HEK293 (cell line): ENCODE measurements around the gene SLC25A17.

Experiments
- HOXA7 ChIP-seq: sonication (generic); formaldehyde crosslinking; IDR thresholded peaks from 2 replicates; pipeline ENCODE4 v1.8.1; 2022; ENCODE audit warnings: missing genetic modification reagents, borderline replicate concordance
- ZFP37 ChIP-seq: fragments of 450-650 bp; formaldehyde crosslinking; IDR thresholded peaks from 2 replicates; pipeline ENCODE4 v1.5.1; 2016; ENCODE audit warnings: missing biosample characterization, missing genetic modification characterization
- ZNF184 ChIP-seq: fragments of 450-650 bp; IDR thresholded peaks from 2 replicates; pipeline ENCODE4 v1.5.1; 2018; ENCODE audit warnings: missing biosample characterization, mild to moderate bottlenecking, missing genetic modification characterization
- ZNF302 ChIP-seq: fragments of 450-650 bp; formaldehyde crosslinking; IDR thresholded peaks from 2 replicates; pipeline ENCODE4 v1.5.1; 2016; ENCODE audit warnings: missing biosample characterization, missing genetic modification characterization, low read depth
- ZNF701 ChIP-seq: fragments of 450-650 bp; formaldehyde crosslinking; IDR thresholded peaks from 2 replicates; pipeline ENCODE4 v1.5.1; 2016; ENCODE audit warnings: missing biosample characterization, missing genetic modification characterization
- ZNF785 ChIP-seq: fragments of 450-650 bp; formaldehyde crosslinking; IDR thresholded peaks from 2 replicates; pipeline ENCODE4 v1.5.1; 2016; ENCODE audit warnings: missing biosample characterization, missing genetic modification characterization
- ZXDB ChIP-seq: fragments of 450-650 bp; formaldehyde crosslinking; IDR thresholded peaks from 2 replicates; pipeline ENCODE4 v1.5.1; 2016; ENCODE audit warnings: missing biosample characterization, missing genetic modification characterization
- TF ChIP-seq, protein P1 (sequence below): fragments of 450-650 bp; formaldehyde crosslinking; IDR thresholded peaks from 2 replicates; pipeline ENCODE4 v1.5.1; 2016; ENCODE audit warnings: missing biosample characterization, missing genetic modification characterization
- TF ChIP-seq, protein P2 (sequence below): fragments of 450-650 bp; formaldehyde crosslinking; IDR thresholded peaks from 2 replicates; pipeline ENCODE4 v1.5.1; 2016; ENCODE audit warnings: missing biosample characterization, missing genetic modification characterization
- TF ChIP-seq, protein P3 (sequence below): fragments of 450-650 bp; formaldehyde crosslinking; conservative IDR thresholded peaks from 2 replicates; pipeline ENCODE4 v1.5.1; 2016; ENCODE audit warnings: low read depth, missing biosample characterization, missing genetic modification characterization
- TF ChIP-seq, protein P4 (sequence below): fragments of 450-650 bp; formaldehyde crosslinking; IDR thresholded peaks from 2 replicates; pipeline ENCODE4 v1.5.1; 2016; ENCODE audit warnings: missing biosample characterization, missing genetic modification characterization
- TF ChIP-seq, protein P5 (sequence below): fragments of 450-650 bp; formaldehyde crosslinking; IDR thresholded peaks from 2 replicates; pipeline ENCODE4 v1.5.1; 2016; ENCODE audit warnings: missing biosample characterization, missing genetic modification characterization, borderline replicate concordance
- TF ChIP-seq, protein P6 (sequence below): fragments of 450-650 bp; formaldehyde crosslinking; IDR thresholded peaks from 2 replicates; pipeline ENCODE4 v1.5.1; 2016; ENCODE audit warnings: missing biosample characterization, missing genetic modification characterization

DNA sequence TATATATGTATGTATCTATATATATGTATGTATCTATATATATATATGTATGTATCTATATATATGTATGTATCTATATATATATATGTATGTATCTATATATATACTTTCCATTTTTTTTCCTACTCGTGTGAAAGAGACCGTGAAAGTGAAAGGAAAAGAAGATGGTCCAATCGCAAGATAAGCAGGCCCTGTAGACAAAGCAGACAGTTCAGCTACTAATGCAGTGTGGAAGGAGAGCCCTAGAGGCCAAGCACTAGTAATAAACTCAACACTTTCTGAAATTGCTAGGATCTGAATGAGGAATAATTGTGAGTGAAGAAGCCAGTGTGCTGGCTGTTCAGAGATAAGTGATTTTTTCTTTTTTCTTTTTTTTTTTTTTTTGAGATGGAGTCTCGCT, 92.6 kb downstream of the SLC25A17 start:
- TF ChIP-seq ZNF785 (no peak), ZNF184 (tag by site-specific recombination) (no peak), ZNF302 (no peak), ZFP37 (tag by site-specific recombination) (no peak), ZNF701 (tag by site-specific recombination) (no peak), ZXDB (tag by site-specific recombination) (no peak), HOXA7 (CRISPR knock-in tag) (no peak)
- TF ChIP-seq, protein P1, sequence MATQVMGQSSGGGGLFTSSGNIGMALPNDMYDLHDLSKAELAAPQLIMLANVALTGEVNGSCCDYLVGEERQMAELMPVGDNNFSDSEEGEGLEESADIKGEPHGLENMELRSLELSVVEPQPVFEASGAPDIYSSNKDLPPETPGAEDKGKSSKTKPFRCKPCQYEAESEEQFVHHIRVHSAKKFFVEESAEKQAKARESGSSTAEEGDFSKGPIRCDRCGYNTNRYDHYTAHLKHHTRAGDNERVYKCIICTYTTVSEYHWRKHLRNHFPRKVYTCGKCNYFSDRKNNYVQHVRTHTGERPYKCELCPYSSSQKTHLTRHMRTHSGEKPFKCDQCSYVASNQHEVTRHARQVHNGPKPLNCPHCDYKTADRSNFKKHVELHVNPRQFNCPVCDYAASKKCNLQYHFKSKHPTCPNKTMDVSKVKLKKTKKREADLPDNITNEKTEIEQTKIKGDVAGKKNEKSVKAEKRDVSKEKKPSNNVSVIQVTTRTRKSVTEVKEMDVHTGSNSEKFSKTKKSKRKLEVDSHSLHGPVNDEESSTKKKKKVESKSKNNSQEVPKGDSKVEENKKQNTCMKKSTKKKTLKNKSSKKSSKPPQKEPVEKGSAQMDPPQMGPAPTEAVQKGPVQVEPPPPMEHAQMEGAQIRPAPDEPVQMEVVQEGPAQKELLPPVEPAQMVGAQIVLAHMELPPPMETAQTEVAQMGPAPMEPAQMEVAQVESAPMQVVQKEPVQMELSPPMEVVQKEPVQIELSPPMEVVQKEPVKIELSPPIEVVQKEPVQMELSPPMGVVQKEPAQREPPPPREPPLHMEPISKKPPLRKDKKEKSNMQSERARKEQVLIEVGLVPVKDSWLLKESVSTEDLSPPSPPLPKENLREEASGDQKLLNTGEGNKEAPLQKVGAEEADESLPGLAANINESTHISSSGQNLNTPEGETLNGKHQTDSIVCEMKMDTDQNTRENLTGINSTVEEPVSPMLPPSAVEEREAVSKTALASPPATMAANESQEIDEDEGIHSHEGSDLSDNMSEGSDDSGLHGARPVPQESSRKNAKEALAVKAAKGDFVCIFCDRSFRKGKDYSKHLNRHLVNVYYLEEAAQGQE (tag by site-specific recombination): no peak
- TF ChIP-seq, protein P2, sequence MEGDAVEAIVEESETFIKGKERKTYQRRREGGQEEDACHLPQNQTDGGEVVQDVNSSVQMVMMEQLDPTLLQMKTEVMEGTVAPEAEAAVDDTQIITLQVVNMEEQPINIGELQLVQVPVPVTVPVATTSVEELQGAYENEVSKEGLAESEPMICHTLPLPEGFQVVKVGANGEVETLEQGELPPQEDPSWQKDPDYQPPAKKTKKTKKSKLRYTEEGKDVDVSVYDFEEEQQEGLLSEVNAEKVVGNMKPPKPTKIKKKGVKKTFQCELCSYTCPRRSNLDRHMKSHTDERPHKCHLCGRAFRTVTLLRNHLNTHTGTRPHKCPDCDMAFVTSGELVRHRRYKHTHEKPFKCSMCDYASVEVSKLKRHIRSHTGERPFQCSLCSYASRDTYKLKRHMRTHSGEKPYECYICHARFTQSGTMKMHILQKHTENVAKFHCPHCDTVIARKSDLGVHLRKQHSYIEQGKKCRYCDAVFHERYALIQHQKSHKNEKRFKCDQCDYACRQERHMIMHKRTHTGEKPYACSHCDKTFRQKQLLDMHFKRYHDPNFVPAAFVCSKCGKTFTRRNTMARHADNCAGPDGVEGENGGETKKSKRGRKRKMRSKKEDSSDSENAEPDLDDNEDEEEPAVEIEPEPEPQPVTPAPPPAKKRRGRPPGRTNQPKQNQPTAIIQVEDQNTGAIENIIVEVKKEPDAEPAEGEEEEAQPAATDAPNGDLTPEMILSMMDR (tag by site-specific recombination): no peak
- TF ChIP-seq, protein P3, sequence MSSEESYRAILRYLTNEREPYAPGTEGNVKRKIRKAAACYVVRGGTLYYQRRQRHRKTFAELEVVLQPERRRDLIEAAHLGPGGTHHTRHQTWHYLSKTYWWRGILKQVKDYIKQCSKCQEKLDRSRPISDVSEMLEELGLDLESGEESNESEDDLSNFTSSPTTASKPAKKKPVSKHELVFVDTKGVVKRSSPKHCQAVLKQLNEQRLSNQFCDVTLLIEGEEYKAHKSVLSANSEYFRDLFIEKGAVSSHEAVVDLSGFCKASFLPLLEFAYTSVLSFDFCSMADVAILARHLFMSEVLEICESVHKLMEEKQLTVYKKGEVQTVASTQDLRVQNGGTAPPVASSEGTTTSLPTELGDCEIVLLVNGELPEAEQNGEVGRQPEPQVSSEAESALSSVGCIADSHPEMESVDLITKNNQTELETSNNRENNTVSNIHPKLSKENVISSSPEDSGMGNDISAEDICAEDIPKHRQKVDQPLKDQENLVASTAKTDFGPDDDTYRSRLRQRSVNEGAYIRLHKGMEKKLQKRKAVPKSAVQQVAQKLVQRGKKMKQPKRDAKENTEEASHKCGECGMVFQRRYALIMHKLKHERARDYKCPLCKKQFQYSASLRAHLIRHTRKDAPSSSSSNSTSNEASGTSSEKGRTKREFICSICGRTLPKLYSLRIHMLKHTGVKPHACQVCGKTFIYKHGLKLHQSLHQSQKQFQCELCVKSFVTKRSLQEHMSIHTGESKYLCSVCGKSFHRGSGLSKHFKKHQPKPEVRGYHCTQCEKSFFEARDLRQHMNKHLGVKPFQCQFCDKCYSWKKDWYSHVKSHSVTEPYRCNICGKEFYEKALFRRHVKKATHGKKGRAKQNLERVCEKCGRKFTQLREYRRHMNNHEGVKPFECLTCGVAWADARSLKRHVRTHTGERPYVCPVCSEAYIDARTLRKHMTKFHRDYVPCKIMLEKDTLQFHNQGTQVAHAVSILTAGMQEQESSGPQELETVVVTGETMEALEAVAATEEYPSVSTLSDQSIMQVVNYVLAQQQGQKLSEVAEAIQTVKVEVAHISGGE (tag by site-specific recombination): no peak
- TF ChIP-seq, protein P4, sequence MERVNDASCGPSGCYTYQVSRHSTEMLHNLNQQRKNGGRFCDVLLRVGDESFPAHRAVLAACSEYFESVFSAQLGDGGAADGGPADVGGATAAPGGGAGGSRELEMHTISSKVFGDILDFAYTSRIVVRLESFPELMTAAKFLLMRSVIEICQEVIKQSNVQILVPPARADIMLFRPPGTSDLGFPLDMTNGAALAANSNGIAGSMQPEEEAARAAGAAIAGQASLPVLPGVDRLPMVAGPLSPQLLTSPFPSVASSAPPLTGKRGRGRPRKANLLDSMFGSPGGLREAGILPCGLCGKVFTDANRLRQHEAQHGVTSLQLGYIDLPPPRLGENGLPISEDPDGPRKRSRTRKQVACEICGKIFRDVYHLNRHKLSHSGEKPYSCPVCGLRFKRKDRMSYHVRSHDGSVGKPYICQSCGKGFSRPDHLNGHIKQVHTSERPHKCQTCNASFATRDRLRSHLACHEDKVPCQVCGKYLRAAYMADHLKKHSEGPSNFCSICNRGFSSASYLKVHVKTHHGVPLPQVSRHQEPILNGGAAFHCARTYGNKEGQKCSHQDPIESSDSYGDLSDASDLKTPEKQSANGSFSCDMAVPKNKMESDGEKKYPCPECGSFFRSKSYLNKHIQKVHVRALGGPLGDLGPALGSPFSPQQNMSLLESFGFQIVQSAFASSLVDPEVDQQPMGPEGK (tag by site-specific recombination): no peak
- TF ChIP-seq, protein P5, sequence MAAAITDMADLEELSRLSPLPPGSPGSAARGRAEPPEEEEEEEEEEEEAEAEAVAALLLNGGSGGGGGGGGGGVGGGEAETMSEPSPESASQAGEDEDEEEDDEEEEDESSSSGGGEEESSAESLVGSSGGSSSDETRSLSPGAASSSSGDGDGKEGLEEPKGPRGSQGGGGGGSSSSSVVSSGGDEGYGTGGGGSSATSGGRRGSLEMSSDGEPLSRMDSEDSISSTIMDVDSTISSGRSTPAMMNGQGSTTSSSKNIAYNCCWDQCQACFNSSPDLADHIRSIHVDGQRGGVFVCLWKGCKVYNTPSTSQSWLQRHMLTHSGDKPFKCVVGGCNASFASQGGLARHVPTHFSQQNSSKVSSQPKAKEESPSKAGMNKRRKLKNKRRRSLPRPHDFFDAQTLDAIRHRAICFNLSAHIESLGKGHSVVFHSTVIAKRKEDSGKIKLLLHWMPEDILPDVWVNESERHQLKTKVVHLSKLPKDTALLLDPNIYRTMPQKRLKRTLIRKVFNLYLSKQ (tag by site-specific recombination): no peak
- TF ChIP-seq, protein P6, sequence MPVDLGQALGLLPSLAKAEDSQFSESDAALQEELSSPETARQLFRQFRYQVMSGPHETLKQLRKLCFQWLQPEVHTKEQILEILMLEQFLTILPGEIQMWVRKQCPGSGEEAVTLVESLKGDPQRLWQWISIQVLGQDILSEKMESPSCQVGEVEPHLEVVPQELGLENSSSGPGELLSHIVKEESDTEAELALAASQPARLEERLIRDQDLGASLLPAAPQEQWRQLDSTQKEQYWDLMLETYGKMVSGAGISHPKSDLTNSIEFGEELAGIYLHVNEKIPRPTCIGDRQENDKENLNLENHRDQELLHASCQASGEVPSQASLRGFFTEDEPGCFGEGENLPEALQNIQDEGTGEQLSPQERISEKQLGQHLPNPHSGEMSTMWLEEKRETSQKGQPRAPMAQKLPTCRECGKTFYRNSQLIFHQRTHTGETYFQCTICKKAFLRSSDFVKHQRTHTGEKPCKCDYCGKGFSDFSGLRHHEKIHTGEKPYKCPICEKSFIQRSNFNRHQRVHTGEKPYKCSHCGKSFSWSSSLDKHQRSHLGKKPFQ (tag by site-specific recombination): no peak
